Kidney capillary endothelial cell (primary cell): ENCODE data around the gene SYT15B.
"Not testable (repeated sequence)": the region's sequence is repeated elsewhere in the genome, so short reads cannot be mapped to it uniquely, and the experiment has no call there.

Experiments used
- DNase-seq: peaks from one replicate; pipeline ENCODE4 v3.0.0-alpha.2; 2018; ENCODE audit warnings: low spot score

SYT15B gene

GRCh38 chr10:47725740-47726139, 37.7 kb downstream of the SYT15B start:
- DNase-seq, result not testable (repeated sequence)

DNA sequence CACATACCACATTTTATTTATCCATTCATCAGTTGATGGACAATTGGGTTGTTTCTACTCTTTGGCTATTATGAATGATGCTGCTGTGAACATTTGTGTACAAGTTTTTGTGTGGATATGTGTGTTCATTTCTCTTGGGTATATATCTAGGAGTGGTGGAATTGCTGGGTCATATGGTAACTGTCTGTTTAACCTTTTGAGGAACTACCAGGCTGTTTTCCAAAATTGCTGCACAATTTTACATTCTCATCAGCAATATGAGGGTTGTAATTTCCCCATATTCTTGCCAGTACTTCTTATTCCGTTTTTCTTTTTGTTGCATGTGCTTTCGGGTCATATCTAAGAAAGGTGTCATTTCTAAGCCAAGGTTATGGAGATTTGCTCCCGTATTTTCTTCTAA, 38.3 kb downstream of the SYT15B start:
- not testable (repeated sequence) for DNase-seq

GRCh38 chr10:47724119-47724518, 39.3 kb downstream of the SYT15B start:
- not testable (repeated sequence) for DNase-seq

GRCh38 chr10:47723362-47723761, 40.0 kb downstream of the SYT15B start:
- not testable (repeated sequence) for DNase-seq

DNA sequence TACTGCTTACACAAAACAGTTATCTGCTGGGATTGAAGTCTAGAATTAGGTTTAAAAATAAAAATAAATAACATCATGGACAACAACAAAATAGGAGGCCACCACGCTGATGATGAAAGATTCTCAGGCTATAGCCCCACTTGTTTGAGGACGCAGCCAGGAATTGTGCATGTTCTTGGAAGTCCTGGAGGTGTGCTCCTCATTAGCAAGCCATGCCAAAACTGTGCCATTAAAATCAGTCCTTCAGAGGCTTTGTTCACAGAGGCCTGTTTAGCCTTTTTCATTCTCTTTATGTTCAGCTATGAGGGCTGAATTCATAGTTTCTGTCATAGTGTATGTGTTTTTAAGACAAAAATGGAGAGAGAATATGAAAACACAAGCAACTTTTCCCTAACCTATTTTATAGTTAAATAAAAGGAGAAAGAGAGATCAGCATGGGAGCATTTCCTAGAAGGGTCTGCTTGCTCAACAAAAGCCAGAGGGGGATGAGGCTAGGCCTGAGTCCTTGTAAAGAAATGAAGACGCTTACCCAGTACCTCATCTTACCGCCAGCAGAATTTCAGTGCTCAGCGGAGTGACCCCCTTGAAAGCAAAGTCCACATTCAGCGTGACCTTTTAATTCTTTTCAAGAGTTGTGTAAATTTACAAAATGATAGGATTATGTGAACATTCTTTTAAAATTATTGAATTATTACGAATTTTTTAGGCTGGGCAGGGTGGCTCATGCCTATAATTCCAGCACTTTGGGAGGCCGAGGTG, 46.2 kb downstream of the SYT15B start:
- not testable (repeated sequence) for DNase-seq
